Measurements from ENCODE around the gene C10orf62. TPM values are rescaled to one million over a fixed set of nuclear protein-coding genes. Genes with fewer than 3 reads are reported as not detected.

C10orf62 gene
- total RNA-seq, 1 donor from 2014 or later: not detected

- Mint-ChIP-seq H3K9me3 (ENCODE audit: low read depth) (no peaks in the 10 kb centered on the region), H3K4me3 (ENCODE audit: unreplicated experiment) (no peak overlapping the region), H3K27me3 (ENCODE audit: low read depth) (no peaks in the 10 kb centered on the region), H3K4me1 (ENCODE audit: low read depth) (peaks cover 31% of the 10 kb centered on the region), H3K36me3 (ENCODE audit: low read depth) (no peaks in the 10 kb centered on the region), H3K27ac (ENCODE audit: unreplicated experiment) (no peak overlapping the region)
- DNase-seq (ENCODE audit: low spot score): no peak
- no peak for TF ChIP-seq CTCF (IDR thresholded peaks at IDR 0.05)
Observed at GRCh38 chr10:97563337-97563736, 26.2 kb upstream of the C10orf62 start.

DNA sequence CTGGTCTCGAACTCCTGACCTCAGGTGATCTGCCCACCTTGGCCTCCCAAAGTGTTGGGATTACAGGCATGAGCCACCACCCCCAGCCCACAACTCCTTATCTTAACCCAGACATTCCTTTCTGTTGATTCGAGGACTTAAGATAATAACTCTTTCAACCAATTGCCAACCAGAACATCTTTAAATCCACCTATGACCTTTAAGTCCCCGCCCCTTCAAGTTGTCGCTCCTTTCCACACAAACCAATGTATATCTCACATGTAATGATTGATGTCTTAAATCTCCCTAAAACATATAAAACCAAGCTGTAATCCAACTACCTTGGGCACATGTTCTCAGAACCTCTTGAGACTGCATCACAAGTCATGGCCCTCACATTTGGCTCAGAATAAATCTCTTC lies 24.7 kb upstream of the C10orf62 start:
- H3K27me3 Mint-ChIP-seq (ENCODE audit: low read depth): no peaks in the 10 kb centered on the region
- peaks cover 3% of the 10 kb centered on the region for H3K36me3 Mint-ChIP-seq (ENCODE audit: low read depth)
- DNase-seq (ENCODE audit: low spot score): peak; percentile 4
- no peak overlapping the region for H3K27ac Mint-ChIP-seq (ENCODE audit: unreplicated experiment)
- no peak for TF ChIP-seq CTCF (IDR thresholded peaks at IDR 0.05)
- H3K9me3 Mint-ChIP-seq (ENCODE audit: low read depth): no peaks in the 10 kb centered on the region
- peaks cover 31% of the 10 kb centered on the region for H3K4me1 Mint-ChIP-seq (ENCODE audit: low read depth)
- no peak overlapping the region for H3K4me3 Mint-ChIP-seq (ENCODE audit: unreplicated experiment)

DNA sequence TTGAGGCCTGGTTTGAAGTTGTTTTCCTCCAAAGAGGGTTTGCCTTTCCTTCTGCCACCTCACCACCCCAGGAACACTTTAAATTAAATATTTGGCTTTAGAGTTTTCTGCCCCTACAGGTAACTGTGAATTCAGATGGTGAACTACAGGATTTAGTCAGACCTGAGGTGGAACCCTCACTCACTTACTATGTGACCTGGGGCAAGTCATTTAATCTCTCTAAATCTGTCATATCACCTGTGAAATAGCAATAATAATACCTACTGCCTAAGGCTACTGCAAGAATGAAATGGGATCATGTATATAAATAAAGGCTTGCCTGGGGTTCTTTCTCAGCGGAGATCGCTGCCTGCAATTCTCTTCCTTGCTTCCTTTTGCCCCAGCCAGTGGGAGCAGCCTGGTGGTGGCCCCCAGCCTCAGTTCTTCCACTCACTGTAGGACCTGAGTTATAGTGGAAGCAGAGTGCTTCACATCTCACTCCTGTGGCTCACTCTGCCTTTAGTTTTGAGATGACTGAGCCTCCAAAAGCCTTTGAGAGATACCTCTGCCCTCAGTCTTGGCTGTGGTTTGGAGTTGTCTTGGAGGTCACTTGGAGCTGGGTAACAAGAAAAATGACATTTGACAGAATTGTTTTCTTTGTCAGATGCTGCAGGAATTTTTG lies 23.1 kb upstream of the C10orf62 start:
- no peak for TF ChIP-seq CTCF (IDR thresholded peaks at IDR 0.05)
- Mint-ChIP-seq H3K27ac (ENCODE audit: unreplicated experiment) (peak overlapping the region; percentile 22), H3K36me3 (ENCODE audit: low read depth) (peaks cover 4% of the 10 kb centered on the region), H3K4me1 (ENCODE audit: low read depth) (peaks cover 22% of the 10 kb centered on the region), H3K4me3 (ENCODE audit: unreplicated experiment) (no peak overlapping the region), H3K9me3 (ENCODE audit: low read depth) (no peaks in the 10 kb centered on the region), H3K27me3 (ENCODE audit: low read depth) (no peaks in the 10 kb centered on the region)
- DNase-seq (ENCODE audit: low spot score): peak; percentile 18

GRCh38 chr10:97567891-97568290 lies 21.6 kb upstream of the C10orf62 start:
- H3K4me1 Mint-ChIP-seq (ENCODE audit: low read depth): peaks cover 31% of the 10 kb centered on the region
- H3K4me3 Mint-ChIP-seq (ENCODE audit: unreplicated experiment): no peak overlapping the region
- no peak for TF ChIP-seq CTCF (IDR thresholded peaks at IDR 0.05)

GRCh38 chr10:97570146-97570788 lies 19.3 kb upstream of the C10orf62 start:
- H3K27ac Mint-ChIP-seq (ENCODE audit: unreplicated experiment): peak overlapping the region; percentile 27
- H3K4me3 Mint-ChIP-seq (ENCODE audit: unreplicated experiment): no peak overlapping the region
- no peaks in the 10 kb centered on the region for H3K9me3 Mint-ChIP-seq (ENCODE audit: low read depth)
- H3K4me1 Mint-ChIP-seq (ENCODE audit: low read depth): peaks cover 49% of the 10 kb centered on the region
- peak; percentile 89 for DNase-seq (ENCODE audit: low spot score)
- peaks cover 6% of the 10 kb centered on the region for H3K36me3 Mint-ChIP-seq (ENCODE audit: low read depth)
- H3K27me3 Mint-ChIP-seq (ENCODE audit: low read depth): no peaks in the 10 kb centered on the region
- TF ChIP-seq CTCF (IDR thresholded peaks at IDR 0.05): no peak

More at GRCh38 chr10:97567891-97568290, 21.6 kb upstream of the C10orf62 start:
- H3K27ac Mint-ChIP-seq (ENCODE audit: unreplicated experiment): no peak overlapping the region
- H3K9me3 Mint-ChIP-seq (ENCODE audit: low read depth): no peaks in the 10 kb centered on the region
- peaks cover 4% of the 10 kb centered on the region for H3K36me3 Mint-ChIP-seq (ENCODE audit: low read depth)
- DNase-seq (ENCODE audit: low spot score): peak; percentile 65
- H3K27me3 Mint-ChIP-seq (ENCODE audit: low read depth): no peaks in the 10 kb centered on the region
